DMS79 treated with DMSO at 0.1 percent for 48 hours (cell line): ENCODE data around the gene CATSPERZ.
A peak's percentile ranks its signal among the peaks of the same experiment; 100 is the strongest.

Source experiments
- DNase-seq: peaks from one replicate; lab custom pipeline; 2025; lab: John Stamatoyannopoulos, UW

Gene CATSPERZ

DNA sequence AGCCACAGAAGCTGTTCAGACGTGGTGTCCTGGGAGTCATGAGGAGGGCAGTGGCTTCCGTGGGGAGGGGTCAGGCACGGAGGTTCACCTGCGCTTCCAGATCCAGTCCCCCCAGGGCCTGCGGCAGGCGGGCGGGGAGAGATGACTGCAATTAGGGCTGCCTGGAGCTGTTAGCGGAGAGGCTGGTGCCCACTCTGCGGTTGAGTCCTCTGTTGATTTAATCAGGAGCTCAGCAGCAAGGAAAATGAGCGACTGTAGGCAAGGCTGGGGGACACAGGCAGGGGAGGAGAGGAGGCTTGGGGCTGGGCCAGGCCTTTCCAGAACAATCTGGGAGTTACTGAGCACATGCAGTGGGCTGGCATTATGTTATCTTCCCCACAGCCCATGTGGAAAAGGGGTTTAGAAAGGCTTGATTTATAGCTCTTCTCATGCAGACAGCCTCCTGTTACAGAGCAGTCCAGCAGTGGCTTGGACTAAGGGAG lies 35.7 kb upstream of the CATSPERZ start:
- no peak for DNase-seq

DNA sequence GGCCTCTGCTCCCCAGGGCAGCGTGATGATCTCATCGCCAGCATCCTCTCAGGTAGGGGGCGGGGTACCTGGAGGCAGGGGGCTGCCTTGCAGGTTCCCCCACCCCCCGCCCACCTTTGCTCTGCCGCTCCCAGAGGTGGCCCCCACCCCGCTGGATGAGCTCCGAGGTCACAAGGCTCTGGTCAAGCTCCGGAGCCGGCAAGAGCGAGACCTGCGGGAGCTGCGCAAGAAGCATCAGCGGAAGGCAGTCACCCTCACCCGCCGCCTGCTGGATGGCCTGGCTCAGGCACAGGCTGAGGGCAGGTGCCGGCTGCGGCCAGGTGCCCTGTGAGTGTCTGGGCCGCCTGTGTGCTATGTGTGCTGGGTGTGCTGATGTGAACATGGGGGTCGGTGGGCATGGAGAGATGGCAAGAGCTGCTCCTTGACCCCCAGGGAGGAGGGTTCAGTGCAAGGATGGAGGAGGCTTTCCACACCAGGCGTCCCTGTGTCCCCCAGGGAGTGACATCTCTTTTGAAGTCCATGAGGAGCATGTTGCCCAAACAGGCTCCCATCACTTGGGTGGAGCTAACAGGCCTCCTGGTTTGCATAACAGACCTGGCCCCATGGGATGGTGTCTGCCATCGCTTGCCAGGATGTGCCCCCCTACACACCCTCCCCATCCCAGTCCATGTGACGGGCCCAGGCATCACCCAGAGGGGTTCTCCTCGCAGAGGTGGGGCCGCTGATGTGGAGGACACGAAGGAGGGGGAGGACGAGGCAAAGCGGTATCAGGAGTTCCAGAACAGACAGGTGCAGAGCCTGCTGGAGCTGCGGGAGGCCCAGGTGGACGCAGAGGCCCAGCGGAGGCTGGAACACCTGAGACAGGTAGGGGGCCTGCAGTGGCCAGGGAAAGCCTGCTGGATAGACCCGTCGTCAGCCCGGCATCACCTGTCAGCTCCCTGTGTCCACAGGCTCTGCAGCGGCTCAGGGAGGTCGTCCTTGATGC lies 34.7 kb upstream of the CATSPERZ start:
- no peak for DNase-seq

DNA sequence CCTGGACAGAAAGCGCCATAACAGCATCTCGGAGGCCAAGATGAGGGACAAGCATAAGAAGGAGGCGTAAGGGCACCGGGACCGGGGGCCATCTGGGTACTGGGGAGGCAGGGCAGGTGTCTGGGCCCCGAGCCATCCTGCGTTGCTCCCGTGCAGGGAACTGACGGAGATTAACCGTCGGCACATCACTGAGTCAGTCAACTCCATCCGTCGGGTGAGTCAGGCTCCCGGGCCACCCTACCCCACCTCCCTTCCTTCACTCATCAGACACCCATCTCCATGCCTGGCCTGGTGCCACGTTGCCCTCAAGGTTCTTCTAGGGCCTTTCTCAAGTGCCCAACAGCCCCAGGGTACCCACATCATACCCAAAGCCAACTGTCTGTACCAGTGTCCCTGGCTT lies 33.8 kb upstream of the CATSPERZ start:
- no peak for DNase-seq

DNA sequence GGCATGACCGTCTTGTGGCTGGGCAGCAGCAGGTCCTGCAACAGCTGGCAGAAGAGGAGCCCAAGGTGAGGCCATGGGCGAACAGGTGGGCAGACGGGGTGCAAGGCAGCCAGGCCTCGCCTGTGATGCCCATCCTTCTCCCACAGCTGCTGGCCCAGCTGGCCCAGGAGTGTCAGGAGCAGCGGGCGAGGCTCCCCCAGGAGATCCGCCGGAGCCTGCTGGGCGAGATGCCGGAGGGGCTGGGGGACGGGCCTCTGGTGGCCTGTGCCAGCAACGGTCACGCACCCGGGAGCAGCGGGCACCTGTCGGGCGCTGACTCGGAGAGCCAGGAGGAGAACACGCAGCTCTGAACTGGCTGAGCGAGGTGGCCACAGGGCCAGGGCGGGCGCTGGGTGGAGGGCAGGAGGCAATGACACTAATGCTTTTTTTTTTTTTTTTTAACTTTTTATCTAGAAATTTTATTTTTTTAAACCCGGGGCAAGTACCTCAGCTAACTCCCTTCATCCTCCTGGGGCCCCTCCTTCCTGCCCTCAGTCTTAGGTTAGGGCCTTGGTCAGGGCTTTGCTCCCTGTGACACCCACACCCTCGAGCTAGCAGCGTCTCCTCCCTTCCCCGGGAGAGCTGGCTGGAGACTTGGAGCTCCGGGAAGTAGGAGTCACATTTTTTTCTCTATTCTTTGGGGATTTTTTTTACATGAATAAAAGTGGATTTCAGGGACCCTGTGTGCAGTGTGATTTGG lies 32.8 kb upstream of the CATSPERZ start:
- DNase-seq = peak; percentile 78

DNA sequence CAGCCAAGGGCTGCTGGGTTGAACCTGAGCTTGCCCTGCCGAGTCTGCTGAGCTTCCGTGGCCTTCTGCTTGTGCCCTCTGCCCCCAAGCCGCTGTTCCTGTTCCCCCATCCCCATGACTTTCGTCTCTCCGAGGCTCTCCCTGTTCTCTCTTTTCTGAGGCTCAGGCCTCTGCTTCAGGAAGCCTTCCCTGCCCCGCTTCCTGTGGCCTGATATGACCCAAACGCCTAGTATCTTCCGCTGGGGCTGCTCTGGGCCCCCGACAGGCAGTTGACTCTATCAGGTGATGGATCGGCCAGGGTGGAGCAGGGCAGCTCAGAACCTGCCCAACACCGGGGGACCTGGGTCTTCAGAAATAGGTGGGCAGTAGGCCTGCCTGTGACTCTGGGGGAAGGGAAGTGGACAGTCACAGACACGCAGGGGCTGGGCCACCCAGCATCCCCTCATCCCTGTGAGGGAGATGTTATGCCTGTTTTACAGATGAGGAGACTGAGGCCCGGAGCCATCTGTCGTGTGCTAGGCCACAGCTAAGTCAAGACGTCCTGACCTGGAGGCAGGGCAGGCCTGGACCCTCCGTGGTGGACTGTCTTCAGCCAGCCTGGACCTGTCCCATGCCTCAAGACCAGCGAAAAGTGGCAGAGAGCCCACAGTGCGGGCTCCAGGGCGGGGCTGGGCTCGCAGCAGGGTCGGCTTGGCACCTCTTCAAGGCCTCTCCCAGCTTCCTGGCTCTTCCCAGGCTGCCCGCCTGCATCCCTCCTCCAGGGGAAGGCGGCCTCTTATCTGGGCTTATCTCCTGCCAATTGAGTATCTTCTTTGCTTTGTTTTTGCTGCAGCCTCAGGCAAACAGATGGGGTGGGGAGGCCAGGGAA lies 31.9 kb upstream of the CATSPERZ start:
- DNase-seq = peak; percentile 30

DNA sequence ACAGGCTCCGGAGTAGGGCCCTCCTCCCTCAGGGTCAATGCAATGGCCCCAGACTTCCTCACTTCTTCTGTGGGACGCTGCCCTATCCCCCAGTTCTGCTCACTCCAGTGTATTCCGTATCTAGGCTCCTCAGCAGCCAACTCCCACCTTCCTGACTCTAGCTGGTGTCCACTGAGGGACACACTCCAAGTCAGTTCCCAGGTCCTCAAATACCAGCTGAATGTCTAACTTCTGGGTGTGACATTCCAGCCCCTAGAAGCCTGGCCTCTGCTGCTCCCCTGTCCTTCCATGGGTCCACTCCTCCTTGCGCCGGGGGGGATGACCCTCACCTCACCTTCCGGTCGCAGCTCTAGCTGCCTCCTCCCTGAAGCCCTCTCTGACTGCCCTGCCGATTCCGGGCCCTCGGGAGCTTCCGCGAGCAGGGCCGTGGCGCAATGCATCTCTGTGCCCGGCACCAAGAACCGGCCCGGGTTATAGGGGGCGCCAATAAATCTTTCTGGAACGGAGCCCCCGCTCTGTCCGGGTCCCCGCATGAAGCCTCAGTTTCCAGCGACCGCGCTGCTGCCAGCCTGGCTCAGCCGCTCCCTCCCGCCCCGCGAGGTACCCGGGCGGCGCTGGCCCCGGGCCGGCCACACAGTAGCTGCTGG lies 31.1 kb upstream of the CATSPERZ start:
- DNase-seq = no peak

DNA sequence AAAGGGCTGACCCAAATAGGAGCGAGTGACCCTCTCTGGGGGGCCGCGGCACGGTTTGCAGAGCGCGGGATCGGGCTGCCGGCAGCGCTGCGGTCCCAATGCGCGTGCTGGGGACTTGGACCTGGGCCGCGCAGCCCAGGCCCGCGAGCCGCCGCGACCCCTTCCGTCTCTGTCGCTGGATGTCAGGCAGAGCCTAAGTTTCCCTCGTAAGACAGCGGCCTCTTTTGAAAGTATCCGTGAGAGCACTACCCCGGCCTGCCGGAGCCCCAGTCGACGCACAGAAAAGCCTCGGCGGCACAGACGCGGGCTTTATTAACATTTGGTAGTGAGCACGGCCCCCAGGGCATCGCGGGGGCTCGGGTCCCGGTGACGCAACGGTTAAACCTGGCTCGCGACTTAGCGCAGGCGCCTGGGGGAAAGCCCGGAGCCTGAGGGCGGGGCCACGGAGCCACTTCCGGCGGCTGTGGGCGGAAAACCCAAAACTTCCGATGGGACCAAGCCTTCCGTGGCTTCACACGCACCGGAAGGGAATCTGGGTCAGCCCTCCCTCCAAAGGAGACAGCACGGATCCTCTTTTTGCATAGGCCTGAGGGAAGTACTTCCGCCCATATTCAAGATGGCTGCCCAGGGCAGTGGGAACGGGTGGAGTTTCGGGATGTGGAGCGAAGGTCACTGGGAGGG lies 30.5 kb upstream of the CATSPERZ start:
- peak; percentile 97 for DNase-seq

DNA sequence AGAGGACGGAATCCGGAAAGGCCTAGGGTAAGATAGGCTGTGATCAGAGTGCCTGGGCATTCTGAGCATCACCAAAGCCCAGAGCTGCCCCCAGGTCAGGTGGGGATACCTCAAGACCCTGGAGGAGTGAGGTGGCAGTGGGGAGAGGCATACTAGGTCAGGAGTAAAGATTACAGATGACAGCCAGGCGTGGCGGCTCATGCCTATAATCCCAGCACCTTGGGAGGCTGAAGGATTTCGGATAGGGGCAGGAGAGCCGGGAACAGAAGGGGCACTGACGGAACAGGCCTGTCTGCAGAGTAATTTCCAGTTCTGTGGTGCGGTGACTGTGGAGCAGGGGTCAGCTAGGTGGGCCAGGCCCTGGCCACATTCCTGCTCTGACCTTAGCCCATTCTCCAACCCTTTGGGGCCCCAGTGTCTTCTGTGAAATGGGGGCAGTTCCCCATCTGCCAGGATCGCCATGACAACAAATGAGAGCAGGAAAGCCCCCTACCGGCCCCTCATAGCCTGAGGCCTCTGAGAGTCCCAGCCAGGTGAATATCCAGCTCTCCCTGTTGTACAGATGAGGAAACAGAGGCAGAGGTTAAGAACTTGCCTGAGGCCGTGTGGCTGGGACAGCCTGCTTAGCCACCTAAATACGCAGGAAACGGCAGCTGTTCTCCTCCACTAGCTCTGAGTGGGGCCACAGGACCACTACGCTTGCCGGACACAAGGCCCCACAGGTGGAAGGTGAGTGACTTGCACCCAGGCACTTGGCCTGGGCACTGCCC lies 24.9 kb upstream of the CATSPERZ start:
- DNase-seq = no peak

DNA sequence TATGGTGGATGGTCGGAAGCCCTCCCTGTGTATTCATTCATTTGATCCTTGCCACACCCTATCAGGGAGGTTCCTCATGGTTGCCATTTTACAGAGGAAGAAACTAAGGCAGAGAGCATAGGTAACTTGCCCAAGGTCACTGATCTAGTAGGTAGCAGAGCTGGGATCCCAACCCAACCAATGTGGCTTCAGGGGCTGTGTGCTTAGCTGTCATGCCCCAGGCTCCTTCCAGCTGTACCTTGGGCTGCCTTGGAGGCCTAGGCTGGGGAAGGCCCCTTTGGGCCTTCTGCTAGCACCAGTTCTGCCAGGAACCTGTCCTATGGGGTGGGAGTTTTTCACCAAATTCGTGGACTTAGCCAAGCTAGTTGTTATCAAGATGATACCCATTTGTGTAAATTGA lies 24.3 kb upstream of the CATSPERZ start:
- no peak for DNase-seq

DNA sequence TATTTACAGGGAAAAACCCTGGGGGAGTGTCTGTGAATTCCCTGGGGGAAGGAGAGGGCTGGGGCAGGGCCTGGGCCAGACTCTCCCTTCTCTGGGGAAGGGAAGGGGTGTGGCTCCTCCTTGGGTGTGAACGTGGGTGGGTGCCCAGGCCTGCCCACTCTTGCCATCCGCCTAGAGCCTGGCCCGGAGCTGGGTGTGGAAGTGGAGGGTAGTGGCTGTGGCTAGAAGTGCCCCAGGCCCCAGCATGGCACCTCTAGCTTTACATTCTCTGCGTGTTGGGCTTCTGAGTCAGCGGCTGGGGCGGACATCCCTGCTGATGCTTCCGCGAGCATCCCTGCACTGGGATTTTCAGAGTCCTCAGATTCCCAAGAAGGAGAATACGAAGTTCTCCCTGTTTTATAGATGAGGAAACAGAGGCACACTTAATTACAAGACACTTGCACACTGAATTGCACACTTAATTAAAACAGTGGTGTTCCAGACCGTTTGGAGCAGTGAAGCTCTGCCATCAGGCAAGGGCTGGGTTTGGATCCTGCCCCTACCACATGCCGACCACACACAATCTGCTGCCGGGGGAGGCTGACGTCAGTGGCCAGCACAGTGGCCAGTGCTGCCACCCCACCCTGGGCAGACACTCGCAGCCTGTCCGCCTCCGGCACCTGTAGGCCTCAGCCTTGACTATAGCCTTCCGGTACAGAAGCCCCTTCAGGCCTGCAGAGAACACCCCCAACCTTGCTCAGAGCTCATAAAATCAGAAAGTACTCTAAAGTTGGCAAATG lies 23.3 kb upstream of the CATSPERZ start:
- DNase-seq = no peak

DNA sequence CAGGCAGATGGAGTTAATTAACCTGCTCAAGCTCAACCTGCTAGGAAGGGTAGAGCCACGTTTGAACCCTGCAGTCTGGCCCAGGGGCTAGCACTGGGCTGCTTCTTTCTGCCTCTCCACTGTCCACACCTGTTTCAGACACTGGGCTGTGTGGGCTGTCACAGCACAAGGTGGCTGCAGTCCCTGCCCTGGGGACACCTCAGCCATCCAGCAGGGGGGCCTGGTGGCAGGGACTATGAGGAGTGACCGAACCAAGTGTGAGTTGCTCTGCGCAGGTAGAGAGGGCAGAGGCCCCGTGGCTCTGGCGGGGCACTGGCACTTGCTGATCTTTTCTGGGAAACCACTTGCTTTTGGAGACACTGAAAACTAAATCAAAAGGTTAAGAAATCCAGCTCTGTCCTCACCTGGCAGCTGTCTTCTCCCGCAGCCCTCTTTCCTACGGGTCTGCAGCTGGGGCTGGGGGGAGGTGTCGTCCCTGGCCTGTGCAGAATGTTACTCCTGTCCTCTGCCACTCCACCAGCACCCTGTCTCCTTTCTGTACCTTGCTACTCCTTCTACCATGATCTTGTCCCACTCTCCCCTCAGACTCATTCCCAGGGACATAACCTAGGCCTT lies 21.5 kb upstream of the CATSPERZ start:
- no peak for DNase-seq

DNA sequence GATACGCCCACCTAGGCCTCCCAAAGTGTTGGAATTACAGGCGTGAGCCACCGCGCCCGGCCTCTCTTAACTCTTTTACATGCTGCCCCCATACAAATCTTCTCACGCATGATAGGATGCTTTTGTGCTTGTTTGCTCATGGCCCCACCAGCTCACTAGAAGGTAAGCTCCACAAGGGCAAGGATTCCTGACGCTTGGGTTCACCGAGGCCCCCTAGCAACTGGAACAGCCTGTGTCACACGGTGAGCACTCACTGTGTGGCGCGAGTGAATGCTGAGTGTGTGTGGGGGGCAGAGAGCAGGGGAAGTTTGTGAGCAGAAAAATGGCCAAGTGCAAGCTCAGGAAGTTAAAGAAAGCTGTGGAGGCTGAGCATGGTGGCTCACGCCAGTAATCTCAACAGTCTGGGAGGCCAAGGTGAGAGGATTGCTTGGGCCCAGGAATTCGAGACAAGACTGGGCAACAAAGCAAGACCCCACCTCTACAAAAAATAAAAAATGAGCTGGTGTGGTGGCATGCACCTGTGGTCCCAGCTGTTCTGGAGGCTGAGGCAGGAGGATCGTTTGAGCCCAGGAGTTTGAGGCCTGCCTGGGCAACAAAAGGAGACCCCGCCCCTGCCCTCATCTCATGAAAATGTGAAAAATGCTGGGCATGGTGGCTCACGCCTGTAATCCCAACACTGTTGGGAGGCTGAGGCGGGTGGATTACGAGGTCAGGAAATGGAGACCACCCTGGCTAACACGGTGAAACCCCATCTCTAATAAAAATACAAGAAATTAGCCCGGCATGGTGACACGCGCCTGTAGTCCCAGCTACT lies 18.0 kb upstream of the CATSPERZ start:
- DNase-seq = no peak

DNA sequence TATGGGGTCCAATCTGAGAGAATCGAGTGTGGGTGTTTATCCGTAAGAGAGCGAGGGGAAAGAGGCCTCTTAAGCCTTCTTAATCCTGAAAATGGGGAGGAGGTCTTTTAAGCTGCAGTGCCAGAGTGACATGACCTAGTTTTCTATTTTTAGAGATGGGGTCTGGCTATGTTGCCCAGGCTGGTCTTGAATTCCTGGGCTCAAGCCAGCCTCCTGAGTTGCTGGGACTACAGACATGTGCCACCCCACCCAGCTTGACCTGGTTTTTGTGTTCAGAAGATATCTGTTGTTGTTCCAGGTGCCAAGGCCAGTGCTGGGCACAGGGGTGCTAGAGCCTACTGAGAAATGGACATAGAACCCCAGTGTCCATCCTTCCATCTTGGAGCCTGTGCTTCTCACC lies 17.1 kb upstream of the CATSPERZ start:
- DNase-seq = no peak

DNA sequence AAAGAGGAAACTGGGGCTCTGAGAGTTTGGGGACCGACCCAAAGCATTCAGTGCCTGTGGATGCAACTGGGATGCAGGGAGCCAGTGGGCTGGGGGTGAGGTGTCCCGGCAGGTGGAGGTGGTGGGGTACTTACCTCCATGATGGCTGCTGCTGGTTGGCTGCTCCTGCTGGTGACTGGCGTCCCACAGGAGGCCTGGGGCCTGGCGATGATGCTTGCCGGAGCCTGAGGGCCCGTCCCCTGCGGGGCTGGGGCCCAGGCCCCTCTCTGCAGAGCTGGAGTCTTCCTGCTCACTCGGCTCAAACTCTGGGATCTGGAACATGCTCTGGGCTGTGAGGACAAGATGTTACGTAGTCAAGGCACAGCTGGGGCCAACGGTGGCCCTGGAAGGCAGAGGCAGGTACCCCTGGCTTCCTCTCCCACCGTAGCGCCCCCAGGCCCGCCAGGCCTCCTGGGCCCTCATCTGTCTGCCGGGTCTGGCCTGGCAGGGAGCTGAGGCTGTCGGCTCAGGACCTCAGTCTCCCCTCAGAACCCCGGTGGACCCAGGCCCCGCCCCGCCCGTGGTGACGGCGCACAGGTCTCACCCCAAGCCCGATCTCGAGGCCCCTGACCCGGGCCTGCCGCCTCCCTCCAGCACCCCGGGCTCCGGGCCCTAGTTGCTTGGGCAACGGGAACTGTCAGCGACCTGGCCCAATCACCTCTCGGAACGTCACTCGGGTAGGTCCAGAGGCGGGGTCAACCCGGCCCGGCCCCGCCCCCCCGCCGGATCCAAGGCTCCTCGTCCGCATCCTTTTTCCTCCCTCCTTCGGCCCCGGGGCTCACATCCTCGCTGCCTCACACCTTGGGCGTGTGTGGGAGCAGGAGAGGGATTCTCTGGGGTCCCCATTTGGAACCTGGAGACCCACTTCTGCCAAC lies 15.9 kb upstream of the CATSPERZ start, which contains the start of gene BAD:
Gene BAD, minus strand, starts transcription at position 618 of the 914 bp plus-strand sequence. Its CDS starts 297 bp downstream, at position 321.
- DNase-seq = peak; percentile 94

DNA sequence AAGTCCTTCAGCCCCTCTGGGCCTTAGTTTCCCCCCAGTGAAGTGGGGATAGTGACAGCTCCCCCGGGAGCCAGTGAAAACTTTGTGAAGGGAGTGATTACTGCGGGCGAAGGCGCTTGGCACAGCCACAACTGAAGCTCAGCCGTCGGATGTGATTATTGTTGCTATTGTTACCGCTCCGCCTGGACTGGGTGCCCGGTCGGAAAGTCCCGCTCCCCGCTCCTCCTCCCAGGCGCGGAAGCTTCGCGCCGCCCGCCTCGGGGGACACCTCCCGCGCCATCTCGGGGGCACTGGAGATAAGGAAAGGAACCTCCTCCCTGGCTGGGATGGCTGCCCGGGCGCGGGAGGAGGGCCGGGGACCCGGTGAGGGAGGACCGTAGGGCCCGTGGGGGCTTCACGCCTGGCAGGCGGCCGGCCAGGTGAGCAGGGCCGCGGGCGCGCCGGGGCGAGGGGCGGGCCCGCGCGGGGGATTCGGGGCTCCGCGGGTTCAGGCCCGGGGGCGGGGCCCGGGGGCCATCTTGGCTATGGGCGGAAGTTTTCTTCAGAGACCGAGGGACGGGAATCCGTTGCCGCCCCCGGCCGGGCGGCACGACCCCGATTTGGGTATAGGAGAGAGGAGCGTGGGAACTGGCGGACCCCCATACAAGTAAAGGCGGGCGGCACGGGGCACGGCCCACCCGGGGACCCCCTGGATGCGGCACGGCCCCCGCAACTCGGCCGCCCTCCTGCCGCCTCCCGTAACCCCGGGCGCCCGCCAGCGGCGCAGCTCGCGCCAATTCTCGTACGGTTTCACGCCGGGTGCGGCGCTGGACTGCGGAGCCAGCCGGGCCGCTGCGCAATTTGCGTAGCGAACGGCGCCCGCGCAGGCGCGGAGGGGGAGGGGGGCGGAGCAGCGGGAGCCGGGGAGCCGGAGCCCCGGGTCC lies 14.9 kb upstream of the CATSPERZ start, which contains the start of gene GPR137:
Gene GPR137, plus strand, starts transcription at position 887 of the 923 bp plus-strand sequence. CDS start 677 bp downstream, outside the sequence.
- DNase-seq = peak; percentile 67
